ENCODE measurements around the gene PRM2.

The PRM2 gene

DNA sequence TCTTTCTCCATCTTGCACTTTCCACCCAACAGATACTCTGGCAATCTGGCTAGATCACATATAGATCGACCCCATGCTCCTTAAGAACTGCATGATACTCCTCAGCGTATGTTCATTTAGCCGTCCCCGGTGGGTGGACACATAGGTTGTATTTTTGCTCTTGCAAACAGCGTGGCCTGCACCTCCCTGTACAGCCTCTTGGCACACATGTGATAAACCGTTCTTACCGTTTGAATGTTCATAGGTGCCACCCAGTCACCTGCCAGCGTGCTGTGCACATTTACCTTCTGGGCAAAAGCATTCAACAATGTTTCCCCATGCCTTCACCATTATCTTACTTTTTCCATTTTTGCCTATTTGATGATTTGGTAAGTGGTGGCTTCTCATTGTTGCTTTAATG is 13.4 kb downstream of the PRM2 start:
- Histone ChIP-seq H3K4me1 (ENCODE audit: insufficient read depth, low read length) (peaks cover 17% of the 10 kb centered on the region), H3K27me3 (ENCODE audit: insufficient read depth, low read length, poor library complexity) (no peaks in the 10 kb centered on the region), H3K79me2 (ENCODE audit: insufficient read depth, low read length) (no peaks in the 10 kb centered on the region), H4K20me1 (ENCODE audit: insufficient read depth, low read length) (no peaks in the 10 kb centered on the region), H3K4me3 (ENCODE audit: low read depth in 1 of 2, low read length in 2 of 2) (no peak overlapping the region), H3K4me2 (ENCODE audit: insufficient read depth, low read length) (no peak overlapping the region), H3K9ac (ENCODE audit: low read depth, low read length) (no peak overlapping the region), H2AFZ (ENCODE audit: low read depth, low read length) (no peak overlapping the region), H3K27ac (ENCODE audit: low read length) (no peak overlapping the region), H3K36me3 (ENCODE audit: insufficient read depth, low read length) (no peaks in the 10 kb centered on the region), H3K9me3 (ENCODE audit: insufficient read depth, low read length, severe bottlenecking) (no peaks in the 10 kb centered on the region)
- ATAC-seq (ENCODE audit: insufficient read depth, low read depth), result no peak
- TF ChIP-seq, protein P1, sequence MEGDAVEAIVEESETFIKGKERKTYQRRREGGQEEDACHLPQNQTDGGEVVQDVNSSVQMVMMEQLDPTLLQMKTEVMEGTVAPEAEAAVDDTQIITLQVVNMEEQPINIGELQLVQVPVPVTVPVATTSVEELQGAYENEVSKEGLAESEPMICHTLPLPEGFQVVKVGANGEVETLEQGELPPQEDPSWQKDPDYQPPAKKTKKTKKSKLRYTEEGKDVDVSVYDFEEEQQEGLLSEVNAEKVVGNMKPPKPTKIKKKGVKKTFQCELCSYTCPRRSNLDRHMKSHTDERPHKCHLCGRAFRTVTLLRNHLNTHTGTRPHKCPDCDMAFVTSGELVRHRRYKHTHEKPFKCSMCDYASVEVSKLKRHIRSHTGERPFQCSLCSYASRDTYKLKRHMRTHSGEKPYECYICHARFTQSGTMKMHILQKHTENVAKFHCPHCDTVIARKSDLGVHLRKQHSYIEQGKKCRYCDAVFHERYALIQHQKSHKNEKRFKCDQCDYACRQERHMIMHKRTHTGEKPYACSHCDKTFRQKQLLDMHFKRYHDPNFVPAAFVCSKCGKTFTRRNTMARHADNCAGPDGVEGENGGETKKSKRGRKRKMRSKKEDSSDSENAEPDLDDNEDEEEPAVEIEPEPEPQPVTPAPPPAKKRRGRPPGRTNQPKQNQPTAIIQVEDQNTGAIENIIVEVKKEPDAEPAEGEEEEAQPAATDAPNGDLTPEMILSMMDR (IDR thresholded peaks at IDR 0.05; ENCODE audit: borderline replicate concordance, extremely low read depth, low read length, poor library complexity, severe bottlenecking), result no peak
- no peak for TF ChIP-seq EZH2 (IDR thresholded peaks at IDR 0.05; ENCODE audit: borderline replicate concordance, low read depth, low read length, severe bottlenecking)
- no peak for DNase-seq

GRCh38 chr16:11260596-11260966 is 15.7 kb downstream of the PRM2 start:
- no peak for DNase-seq
- Histone ChIP-seq H3K9me3 (ENCODE audit: insufficient read depth, low read length, severe bottlenecking) (no peaks in the 10 kb centered on the region), H3K27me3 (ENCODE audit: insufficient read depth, low read length, poor library complexity) (no peaks in the 10 kb centered on the region), H3K4me1 (ENCODE audit: insufficient read depth, low read length) (peaks cover 32% of the 10 kb centered on the region), H3K4me3 (ENCODE audit: low read depth in 1 of 2, low read length in 2 of 2) (no peak overlapping the region), H3K79me2 (ENCODE audit: insufficient read depth, low read length) (peaks cover 19% of the 10 kb centered on the region), H2AFZ (ENCODE audit: low read depth, low read length) (no peak overlapping the region), H3K4me2 (ENCODE audit: insufficient read depth, low read length) (no peak overlapping the region), H3K27ac (ENCODE audit: low read length) (no peak overlapping the region), H4K20me1 (ENCODE audit: insufficient read depth, low read length) (peaks cover 2% of the 10 kb centered on the region; the same call in 1 of the 2 replicates), H3K9ac (ENCODE audit: low read depth, low read length) (no peak overlapping the region), H3K36me3 (ENCODE audit: insufficient read depth, low read length) (peaks cover 3% of the 10 kb centered on the region; the same call in 1 of the 2 replicates)
- ATAC-seq (ENCODE audit: insufficient read depth, low read depth), result no peak
- TF ChIP-seq, protein P1 (IDR thresholded peaks at IDR 0.05; ENCODE audit: borderline replicate concordance, extremely low read depth, low read length, poor library complexity, severe bottlenecking), result no peak
- TF ChIP-seq EZH2 (IDR thresholded peaks at IDR 0.05; ENCODE audit: borderline replicate concordance, low read depth, low read length, severe bottlenecking), result no peak

DNA sequence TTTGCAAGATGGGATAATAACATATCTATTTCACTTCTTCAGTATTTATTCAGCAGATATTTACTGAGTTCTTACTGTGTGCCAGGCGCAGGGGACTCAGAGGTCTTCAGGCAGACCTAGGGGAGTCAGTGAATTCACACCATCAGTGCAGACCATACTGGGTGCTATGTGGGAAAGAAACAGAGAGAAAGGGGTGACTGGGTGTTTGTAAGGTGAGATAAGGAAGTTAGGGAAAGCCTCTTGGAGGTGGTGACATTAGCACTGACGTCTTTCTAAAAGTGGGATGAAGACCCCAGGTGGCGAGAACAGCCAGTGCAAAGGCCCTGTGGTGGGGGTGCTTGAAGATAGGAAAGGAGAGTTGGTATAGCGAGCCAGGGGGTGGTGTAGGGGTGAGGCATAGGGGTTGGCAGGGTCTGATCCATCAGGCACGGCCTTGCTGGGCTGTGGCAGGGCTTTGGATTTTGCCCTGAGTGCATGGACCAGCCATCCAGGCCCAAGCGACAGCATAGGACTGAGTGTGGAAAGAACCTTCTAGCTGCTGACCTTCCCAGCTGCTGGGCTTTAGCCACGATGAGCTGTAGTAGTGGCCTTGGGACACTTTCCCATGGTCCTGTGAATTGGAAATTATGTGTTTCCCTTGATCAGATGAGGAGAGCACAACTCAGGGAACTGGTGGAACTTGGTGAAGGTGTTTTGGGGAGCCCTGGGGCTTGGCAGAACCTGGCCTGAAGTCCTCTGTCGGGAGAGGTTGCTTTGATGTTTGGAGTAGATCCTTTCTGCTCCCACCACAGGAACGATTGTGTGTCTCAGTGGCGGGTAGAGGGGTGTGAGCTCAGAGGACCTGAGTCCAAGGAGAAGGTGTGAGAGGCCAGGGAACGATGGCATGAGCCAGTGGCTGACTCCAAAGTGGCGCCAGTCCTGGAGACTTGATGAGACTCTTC is 16.4 kb downstream of the PRM2 start:
- no peak overlapping the region for H3K27ac ChIP-seq (ENCODE audit: low read length)
- no peak overlapping the region for H2AFZ ChIP-seq (ENCODE audit: low read depth, low read length)
- H3K79me2 ChIP-seq (ENCODE audit: insufficient read depth, low read length), result peaks cover 26% of the 10 kb centered on the region
- H3K27me3 ChIP-seq (ENCODE audit: insufficient read depth, low read length, poor library complexity), result no peaks in the 10 kb centered on the region
- DNase-seq (no peak), ATAC-seq (ENCODE audit: insufficient read depth, low read depth) (no peak)
- H3K4me2 ChIP-seq (ENCODE audit: insufficient read depth, low read length), result no peak overlapping the region
- H4K20me1 ChIP-seq (ENCODE audit: insufficient read depth, low read length), result peaks cover 9% of the 10 kb centered on the region
- H3K36me3 ChIP-seq (ENCODE audit: insufficient read depth, low read length), result peaks cover 9% of the 10 kb centered on the region
- H3K9me3 ChIP-seq (ENCODE audit: insufficient read depth, low read length, severe bottlenecking), result no peaks in the 10 kb centered on the region
- H3K4me1 ChIP-seq (ENCODE audit: insufficient read depth, low read length), result peaks cover 32% of the 10 kb centered on the region
- TF ChIP-seq EZH2 (IDR thresholded peaks at IDR 0.05; ENCODE audit: borderline replicate concordance, low read depth, low read length, severe bottlenecking), result no peak
- TF ChIP-seq, protein P1 (IDR thresholded peaks at IDR 0.05; ENCODE audit: borderline replicate concordance, extremely low read depth, low read length, poor library complexity, severe bottlenecking), result no peak
- no peak overlapping the region for H3K9ac ChIP-seq (ENCODE audit: low read depth, low read length)
- H3K4me3 ChIP-seq (ENCODE audit: low read depth in 1 of 2, low read length in 2 of 2), result no peak overlapping the region
